Astrocyte (in vitro differentiated cells and primary cell): ENCODE data around the gene MRPL20. TPM values are rescaled to one million over a fixed set of nuclear protein-coding genes. Genes with fewer than 3 reads are reported as not detected.
"Not testable (repeated sequence)": the region's sequence is repeated elsewhere in the genome, so short reads cannot be mapped to it uniquely, and the experiment has no call there.

ENCODE experiments used
- DNase-seq: peaks from one replicate; pipeline ENCODE4 v3.0.0-alpha.2; 2010; ENCODE audit warnings: low read depth
- FAIRE-seq: peaks from 2 replicates; lab custom pipeline; 2011; peaks lifted over from hg19 to GRCh38; lab: Jason Lieb, UNC
- H2AFZ ChIP-seq: 2 replicates; pipeline ENCODE4 v1.6.0; 2012; ENCODE audit warnings: low read depth, low read length, inconsistent platforms
- H3K27ac ChIP-seq: 2 replicates; pipeline ENCODE4 v1.5.1; 2011; ENCODE audit warnings: low read depth, low read length, inconsistent platforms
- H3K27me3 ChIP-seq: 2 replicates; pipeline ENCODE4 v1.6.0; 2011; ENCODE audit warnings: low read length, inconsistent platforms; ENCODE audit not compliant: insufficient read depth
- H3K36me3 ChIP-seq: 2 replicates; pipeline ENCODE4 v1.5.1; 2011; ENCODE audit warnings: low read length, inconsistent platforms; ENCODE audit not compliant: insufficient read depth
- H3K4me1 ChIP-seq: 2 replicates; pipeline ENCODE4 v1.5.1; 2011; ENCODE audit warnings: low read length, inconsistent platforms; ENCODE audit not compliant: insufficient read depth
- H3K4me2 ChIP-seq: 2 replicates; pipeline ENCODE4 v1.6.0; 2012; ENCODE audit warnings: low read length, inconsistent platforms
- H3K4me3 ChIP-seq: 2 replicates; pipeline ENCODE4 v1.5.1; 2011; ENCODE audit warnings: low read depth, mild to moderate bottlenecking, low read length, inconsistent platforms; ENCODE audit not compliant: insufficient read depth
- H3K79me2 ChIP-seq: 2 replicates; pipeline ENCODE4 v1.6.0; 2012; ENCODE audit warnings: mild to moderate bottlenecking, low read length, inconsistent platforms; ENCODE audit not compliant: insufficient read depth
- H3K9ac ChIP-seq: 2 replicates; pipeline ENCODE4 v1.6.0; 2012; ENCODE audit warnings: mild to moderate bottlenecking, low read length, inconsistent platforms
- H3K9me3 ChIP-seq: 2 replicates; pipeline ENCODE4 v1.5.1; 2012; ENCODE audit warnings: low read depth, mild to moderate bottlenecking, low read length, inconsistent platforms; ENCODE audit not compliant: insufficient read depth
- H4K20me1 ChIP-seq: 2 replicates; pipeline ENCODE4 v1.6.0; 2012; ENCODE audit warnings: low read length, inconsistent platforms; ENCODE audit not compliant: insufficient read depth
- H3K27ac Mint-ChIP-seq: one replicate; pipeline ENCODE4 v1.8.0; 2021; ENCODE audit warnings: mild to moderate bottlenecking, mixed read lengths; ENCODE audit not compliant: unreplicated experiment
- H3K27me3 Mint-ChIP-seq: one replicate; pipeline ENCODE4 v1.8.0; 2021; ENCODE audit warnings: low read depth, mixed read lengths; ENCODE audit not compliant: unreplicated experiment
- H3K36me3 Mint-ChIP-seq: one replicate; pipeline ENCODE4 v1.8.0; 2021; ENCODE audit warnings: low read depth, mixed read lengths; ENCODE audit not compliant: unreplicated experiment
- H3K4me1 Mint-ChIP-seq: one replicate; pipeline ENCODE4 v1.8.0; 2021; ENCODE audit warnings: low read depth, mixed read lengths; ENCODE audit not compliant: unreplicated experiment
- H3K4me3 Mint-ChIP-seq: one replicate; pipeline ENCODE4 v1.8.0; 2021; ENCODE audit warnings: mild to moderate bottlenecking, moderate library complexity, mixed read lengths; ENCODE audit not compliant: unreplicated experiment
- H3K9me3 Mint-ChIP-seq: one replicate; pipeline ENCODE4 v1.8.0; 2021; ENCODE audit warnings: mild to moderate bottlenecking, mixed read lengths; ENCODE audit not compliant: unreplicated experiment
- CTCF ChIP-seq: IDR thresholded peaks from 2 replicates; pipeline ENCODE4 v1.5.1; 2011; ENCODE audit warnings: low read depth, mild to moderate bottlenecking, inconsistent platforms, low read length, moderate library complexity; ENCODE audit not compliant: insufficient read depth
- EZH2 ChIP-seq: IDR thresholded peaks from 2 replicates; pipeline ENCODE4 v1.6.1; 2012; ENCODE audit warnings: mild to moderate bottlenecking, low read length, inconsistent platforms; ENCODE audit not compliant: insufficient read depth
- total RNA-seq: library from RNA; stranded (reverse); gene quantifications from 2 replicates; pipeline ENCODE4 v1.2.1, GENCODE V29; 2021

The MRPL20 gene
- total RNA-seq, 1 donor from 2014 or later = 88.5 TPM

GRCh38 chr1:1403653-1404052, 3.4 kb downstream of the MRPL20 start:
- Mint-ChIP-seq H3K4me3 (peak overlapping the region; percentile 16), H3K4me1 (peaks cover 37% of the 10 kb centered on the region), H3K27ac (peak overlapping the region; percentile 74), H3K9me3 (no peaks in the 10 kb centered on the region), H3K27me3 (no peaks in the 10 kb centered on the region), H3K36me3 (peaks cover 14% of the 10 kb centered on the region)
- no peak overlapping the region for H3K27ac ChIP-seq
- peaks cover 35% of the 10 kb centered on the region for H3K4me1 ChIP-seq
- H3K4me3 ChIP-seq = no peak overlapping the region
- DNase-seq (no peak), FAIRE-seq (no peak)
- peaks cover 29% of the 10 kb centered on the region for H4K20me1 ChIP-seq
- H3K9ac ChIP-seq = no peak overlapping the region
- peaks cover 22% of the 10 kb centered on the region for H3K36me3 ChIP-seq
- no peak overlapping the region for H2AFZ ChIP-seq
- no peaks in the 10 kb centered on the region for H3K9me3 ChIP-seq
- H3K79me2 ChIP-seq = peaks cover 87% of the 10 kb centered on the region
- no peak overlapping the region for H3K4me2 ChIP-seq
- TF ChIP-seq CTCF (no peak), EZH2 (no peak)
- no peaks in the 10 kb centered on the region for H3K27me3 ChIP-seq

- not testable (repeated sequence) for H3K27me3 Mint-ChIP-seq, H3K4me3 ChIP-seq, FAIRE-seq, DNase-seq, H3K9ac ChIP-seq, H3K9me3 Mint-ChIP-seq, H3K27me3 ChIP-seq, H3K9me3 ChIP-seq, H2AFZ ChIP-seq, H3K4me2 ChIP-seq
- peaks cover 33% of the 10 kb centered on the region for H3K4me1 ChIP-seq
- H3K4me1 Mint-ChIP-seq = peaks cover 33% of the 10 kb centered on the region
- H3K79me2 ChIP-seq = peaks cover 87% of the 10 kb centered on the region
- H4K20me1 ChIP-seq = peaks cover 31% of the 10 kb centered on the region
- H3K36me3 ChIP-seq = peaks cover 22% of the 10 kb centered on the region
- peak overlapping the region; percentile 3 for H3K27ac ChIP-seq
- peak overlapping the region; percentile 92 for H3K4me3 Mint-ChIP-seq
- H3K36me3 Mint-ChIP-seq = peaks cover 19% of the 10 kb centered on the region
- peak overlapping the region; percentile 74 for H3K27ac Mint-ChIP-seq
These were observed 4.1 kb downstream of the MRPL20 start for GRCh38 chr1:1402901-1403392.

GRCh38 chr1:1402072-1402900, 4.8 kb downstream of the MRPL20 start:
- H3K4me1 Mint-ChIP-seq = peaks cover 38% of the 10 kb centered on the region

More at GRCh38 chr1:1402072-1402900, 4.8 kb downstream of the MRPL20 start:
- Histone ChIP-seq H3K27me3 (no peaks in the 10 kb centered on the region), H2AFZ (no peak overlapping the region), H3K9me3 (no peaks in the 10 kb centered on the region), H3K79me2 (peaks cover 87% of the 10 kb centered on the region), H3K36me3 (peaks cover 28% of the 10 kb centered on the region), H3K4me2 (peak overlapping the region; percentile 98), H4K20me1 (peaks cover 37% of the 10 kb centered on the region), H3K4me3 (no peak overlapping the region), H3K4me1 (peaks cover 38% of the 10 kb centered on the region), H3K27ac (peak overlapping the region; percentile 3), H3K9ac (no peak overlapping the region)
- DNase-seq = peak; percentile 60
- Mint-ChIP-seq H3K27ac (peak overlapping the region; percentile 73), H3K36me3 (peaks cover 22% of the 10 kb centered on the region), H3K4me3 (peak overlapping the region; percentile 92), H3K9me3 (no peaks in the 10 kb centered on the region), H3K27me3 (no peaks in the 10 kb centered on the region)
- TF ChIP-seq EZH2 = no peak
- peak; percentile 80 for TF ChIP-seq CTCF
- FAIRE-seq = no peak
